ENCODE results near the gene SEC61G.

DNA sequence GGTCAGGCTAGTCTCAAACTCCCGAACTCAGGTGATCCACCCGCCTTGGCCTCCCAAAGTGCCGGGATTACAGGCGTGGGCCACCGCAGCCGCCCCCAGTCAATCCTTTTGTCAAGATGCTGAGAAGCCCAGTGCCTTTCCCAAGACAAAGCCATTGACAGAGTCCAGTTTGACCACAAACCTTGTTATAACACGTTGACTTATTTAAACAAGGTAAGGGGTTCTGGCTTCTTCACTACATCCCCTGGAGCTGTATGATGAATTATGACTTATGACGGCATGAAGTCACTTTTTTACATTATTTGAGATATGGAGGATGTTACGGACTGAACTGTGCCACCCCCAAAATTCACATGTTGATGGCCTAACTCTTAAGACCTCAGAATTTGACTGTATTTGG is 5.8 kb upstream of the SEC61G start:
- TF ChIP-seq EZH2phosphoT487 (IDR thresholded peaks at IDR 0.05; ENCODE audit: low read depth): no peak
- TF ChIP-seq, protein P1, sequence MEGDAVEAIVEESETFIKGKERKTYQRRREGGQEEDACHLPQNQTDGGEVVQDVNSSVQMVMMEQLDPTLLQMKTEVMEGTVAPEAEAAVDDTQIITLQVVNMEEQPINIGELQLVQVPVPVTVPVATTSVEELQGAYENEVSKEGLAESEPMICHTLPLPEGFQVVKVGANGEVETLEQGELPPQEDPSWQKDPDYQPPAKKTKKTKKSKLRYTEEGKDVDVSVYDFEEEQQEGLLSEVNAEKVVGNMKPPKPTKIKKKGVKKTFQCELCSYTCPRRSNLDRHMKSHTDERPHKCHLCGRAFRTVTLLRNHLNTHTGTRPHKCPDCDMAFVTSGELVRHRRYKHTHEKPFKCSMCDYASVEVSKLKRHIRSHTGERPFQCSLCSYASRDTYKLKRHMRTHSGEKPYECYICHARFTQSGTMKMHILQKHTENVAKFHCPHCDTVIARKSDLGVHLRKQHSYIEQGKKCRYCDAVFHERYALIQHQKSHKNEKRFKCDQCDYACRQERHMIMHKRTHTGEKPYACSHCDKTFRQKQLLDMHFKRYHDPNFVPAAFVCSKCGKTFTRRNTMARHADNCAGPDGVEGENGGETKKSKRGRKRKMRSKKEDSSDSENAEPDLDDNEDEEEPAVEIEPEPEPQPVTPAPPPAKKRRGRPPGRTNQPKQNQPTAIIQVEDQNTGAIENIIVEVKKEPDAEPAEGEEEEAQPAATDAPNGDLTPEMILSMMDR (IDR thresholded peaks at IDR 0.05; ENCODE audit: low read depth, low read length): no peak

All from OCI-LY3 (cell line).